Keratinocyte (primary cell): Measurements from ENCODE around the gene SPATC1L. TPM values are rescaled to one million over a fixed set of nuclear protein-coding genes. Genes with fewer than 3 reads are reported as not detected.

Experiments used
- DNase-seq: peaks from one replicate; pipeline ENCODE4 v3.0.0-alpha.2; 2011; ENCODE audit warnings: low read depth, missing footprints, low spot score
- FAIRE-seq: peaks from 2 replicates; lab custom pipeline; 2011; peaks lifted over from hg19 to GRCh38; lab: Jason Lieb, UNC
- H2AFZ ChIP-seq: 2 replicates; pipeline ENCODE4 v1.6.0; 2012; ENCODE audit warnings: low read length, control low read depth, inconsistent platforms; ENCODE audit not compliant: control insufficient read depth
- H3K27ac ChIP-seq: 2 replicates; pipeline ENCODE4 v1.5.1; 2011; ENCODE audit warnings: low read length; ENCODE audit not compliant: control insufficient read depth, insufficient read depth
- H3K27me3 ChIP-seq: 3 replicates; pipeline ENCODE4 v1.6.0; 2011; ENCODE audit warnings: low read length; ENCODE audit not compliant: control insufficient read depth, insufficient read depth; ENCODE audit errors: extremely low read depth
- H3K36me3 ChIP-seq, 2 experiments: 2 replicates in 1 of 2; 3 replicates in 1 of 2; pipeline ENCODE4 v1.5.1; 2011; ENCODE audit warnings: low read length in 2 of 2, mild to moderate bottlenecking in 1 of 2; ENCODE audit not compliant: control insufficient read depth in 2 of 2, insufficient read depth in 2 of 2; ENCODE audit errors: extremely low read depth in 1 of 2
- H3K4me1 ChIP-seq: 3 replicates; pipeline ENCODE4 v1.5.1; 2011; ENCODE audit warnings: low read length; ENCODE audit not compliant: control insufficient read depth, insufficient read depth; ENCODE audit errors: extremely low read depth
- H3K4me2 ChIP-seq: 3 replicates; pipeline ENCODE4 v1.6.0; 2011; ENCODE audit warnings: low read depth, low read length; ENCODE audit not compliant: control insufficient read depth, insufficient read depth; ENCODE audit errors: extremely low read depth
- H3K4me3 ChIP-seq, 3 experiments: fragments of 200-600 bp in 1 of 3; sonication (generic) in 1 of 3; 2 replicates in 2 of 3; 3 replicates in 1 of 3; pipeline ENCODE4 v1.5.1; 2011 to 2016; ENCODE audit warnings: low read length in 3 of 3, mild to moderate bottlenecking in 3 of 3, control low read depth in 2 of 3, inconsistent platforms in 1 of 3, low read depth in 1 of 3, mixed read lengths in 1 of 3, mixed run types in 1 of 3, moderate library complexity in 1 of 3; ENCODE audit not compliant: control insufficient read depth in 2 of 3, insufficient read depth in 2 of 3; ENCODE audit errors: extremely low read depth in 1 of 3
- H3K79me2 ChIP-seq: 2 replicates; pipeline ENCODE4 v1.6.0; 2012; ENCODE audit warnings: low read length; ENCODE audit not compliant: control insufficient read depth, insufficient read depth
- H3K9ac ChIP-seq: 3 replicates; pipeline ENCODE4 v1.6.0; 2011; ENCODE audit warnings: low read length; ENCODE audit not compliant: control insufficient read depth, insufficient read depth; ENCODE audit errors: extremely low read depth
- H3K9me1 ChIP-seq: 3 replicates; pipeline ENCODE4 v1.6.0; 2011; ENCODE audit warnings: low read length; ENCODE audit not compliant: control insufficient read depth, insufficient read depth; ENCODE audit errors: extremely low read depth
- H3K9me3 ChIP-seq: 2 replicates; pipeline ENCODE4 v1.5.1; 2012; ENCODE audit warnings: low read depth, low read length; ENCODE audit not compliant: control insufficient read depth
- H4K20me1 ChIP-seq: 3 replicates; pipeline ENCODE4 v1.6.0; 2011; ENCODE audit warnings: low read length; ENCODE audit not compliant: control insufficient read depth, insufficient read depth; ENCODE audit errors: extremely low read depth
- CTCF ChIP-seq, 3 experiments: IDR thresholded peaks in 1 of 3; conservative IDR thresholded peaks in 1 of 3; optimal IDR thresholded peaks in 1 of 3; 2 replicates in 2 of 3; 3 replicates in 1 of 3; pipeline versions ENCODE3 to v1.5.1; 2011; ENCODE audit warnings: low read length in 3 of 3, mild to moderate bottlenecking in 3 of 3, moderate library complexity in 2 of 3, control low read depth in 1 of 3, inconsistent platforms in 1 of 3; ENCODE audit not compliant: insufficient read depth in 2 of 3; ENCODE audit errors: extremely low read depth in 1 of 3
- EZH2 ChIP-seq: IDR thresholded peaks from one replicate; pipeline ENCODE4 v1.6.1; 2012; ENCODE audit warnings: inconsistent platforms, mild to moderate bottlenecking, low read length, moderate library complexity
- dilution Hi-C: fragments of 300-500 bp; cut with MboI; formaldehyde crosslinking; loops from one replicate; pipeline ENCODE4 v1.7.0; 2020; ENCODE audit warnings: low sequenced_read_pairs; ENCODE audit not compliant: extremely low pct_ligation_motif_present
- polyA plus RNA-seq, 5 experiments: library from polyadenylated mRNA; depleted of rRNA in 3 of 5; stranded (reverse) in 3 of 5; stranded (forward) in 1 of 5; unstranded in 1 of 5; fragments of >200 nt; gene quantifications; 1 replicate in 1 of 5; 2 replicates in 3 of 5; 3 replicates in 1 of 5; pipeline versions ENCODE4 v1.2.1 to v1.2.3, GENCODE V29; 2011 to 2012; ENCODE audit warnings: missing spikeins in 2 of 5, low read depth in 1 of 5, low replicate concordance in 1 of 5

SPATC1L gene
- polyA plus RNA-seq, 1 donor (not counting 4 experiments of a cell fraction or from before 2014, with no cell fraction given), result 1.3 TPM

GRCh38 chr21:46159390-46159789 is 24.9 kb downstream of the SPATC1L start:
- Histone ChIP-seq H3K4me3 (no peak overlapping the region), H3K4me2 (no peak overlapping the region), H3K4me1 (no peaks in the 10 kb centered on the region), H3K27me3 (peaks cover 14% of the 10 kb centered on the region), H3K9ac (no peak overlapping the region), H4K20me1 (no peaks in the 10 kb centered on the region), H3K36me3 (no peaks in the 10 kb centered on the region), H3K9me1 (no peaks in the 10 kb centered on the region), H2AFZ (no peak overlapping the region), H3K27ac (no peak overlapping the region), H3K79me2 (no peaks in the 10 kb centered on the region), H3K9me3 (no peaks in the 10 kb centered on the region)
- dilution Hi-C loops, result no loop called here
- TF ChIP-seq CTCF (optimal IDR thresholded peaks at IDR 0.05 in 1 of 3, IDR thresholded peaks at IDR 0.05 in 1 of 3, conservative IDR thresholded peaks at IDR 0.05 in 1 of 3; ENCODE audit: extremely low read depth in 1 of 3, insufficient read depth in 2 of 3, low read length in 3 of 3), result no peak
- DNase-seq (no peak), FAIRE-seq (no peak)

GRCh38 chr21:46158666-46159300 is 25.5 kb downstream of the SPATC1L start:
- no peaks in the 10 kb centered on the region for H4K20me1 ChIP-seq
- H3K36me3 ChIP-seq, result no peaks in the 10 kb centered on the region
- no peak overlapping the region for H3K4me2 ChIP-seq
- H3K4me3 ChIP-seq, result no peak overlapping the region
- H3K9me1 ChIP-seq, result no peaks in the 10 kb centered on the region
- no peaks in the 10 kb centered on the region for H3K4me1 ChIP-seq
- dilution Hi-C loops, result no loop called here
- H3K9me3 ChIP-seq, result no peaks in the 10 kb centered on the region
- peaks cover 14% of the 10 kb centered on the region for H3K27me3 ChIP-seq
- no peak for TF ChIP-seq EZH2
- no peak for TF ChIP-seq CTCF (optimal IDR thresholded peaks at IDR 0.05 in 1 of 3, IDR thresholded peaks at IDR 0.05 in 1 of 3, conservative IDR thresholded peaks at IDR 0.05 in 1 of 3; ENCODE audit: extremely low read depth in 1 of 3, insufficient read depth in 2 of 3, low read length in 3 of 3)
- no peaks in the 10 kb centered on the region for H3K79me2 ChIP-seq
- no peak overlapping the region for H2AFZ ChIP-seq
- no peak for DNase-seq
- no peak overlapping the region for H3K9ac ChIP-seq
- H3K27ac ChIP-seq, result no peak overlapping the region
- FAIRE-seq, result no peak
